GM12865 (cell line): ENCODE measurements around the gene TOM1.

ENCODE experiments used
- DNase-seq: peaks from one replicate; pipeline ENCODE4 v3.0.0; 2010; ENCODE audit warnings: low read depth
- H3K4me3 ChIP-seq: 2 replicates; pipeline ENCODE4 v1.5.1; 2011; ENCODE audit warnings: mild to moderate bottlenecking, low read depth, low read length, control low read depth
- CTCF ChIP-seq: IDR thresholded peaks from 2 replicates; pipeline ENCODE4 v1.5.1; 2011; ENCODE audit warnings: low read length, control low read depth, low read depth, inconsistent platforms; ENCODE audit not compliant: insufficient read depth; ENCODE audit errors: missing control alignments

TOM1 gene

DNA sequence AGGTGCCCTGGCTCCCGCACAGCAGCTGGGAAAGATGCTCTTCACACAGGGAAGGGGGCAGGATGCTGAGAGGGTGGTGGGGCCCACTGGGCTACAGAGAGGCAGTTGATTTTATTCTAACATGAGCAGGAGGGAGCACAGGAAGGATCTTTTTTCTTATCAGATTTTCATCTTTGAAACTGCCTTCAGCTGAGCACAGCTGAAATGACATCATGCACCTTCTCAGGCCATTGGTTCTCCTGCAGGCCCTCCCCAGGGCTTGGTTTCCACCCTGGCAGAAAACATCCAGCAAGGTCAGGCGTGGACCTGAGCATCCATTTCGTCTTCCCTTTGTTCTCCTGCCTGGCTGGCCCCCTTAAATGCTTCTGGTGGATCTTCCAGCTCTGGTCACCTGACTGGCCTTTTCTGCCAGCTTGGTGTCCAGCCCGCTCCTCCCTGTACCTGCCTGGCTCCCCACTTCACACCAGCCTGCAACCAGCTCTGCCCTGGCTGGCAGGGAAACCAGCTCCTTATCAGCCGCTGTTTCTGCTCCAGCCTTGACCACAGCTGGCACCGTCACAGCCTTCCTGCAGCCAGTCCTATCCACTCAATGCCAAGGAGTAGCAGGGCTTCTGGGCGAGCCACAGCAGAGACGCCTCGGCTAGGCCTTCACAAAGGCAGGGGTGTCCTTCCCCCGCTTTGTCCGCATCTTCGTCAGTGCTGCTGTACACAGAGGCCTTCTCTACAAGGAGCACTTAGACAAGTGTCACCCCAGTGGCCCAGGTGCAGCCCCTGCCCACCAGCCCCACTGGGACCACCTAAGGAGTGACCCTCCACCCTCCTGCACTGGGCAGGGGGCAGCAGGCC, 36.5 kb downstream of the TOM1 start:
- no peak for TF ChIP-seq CTCF
- H3K4me3 ChIP-seq = no peak overlapping the region
- no peak for DNase-seq

GRCh38 chr22:35337932-35338331, 38.2 kb downstream of the TOM1 start:
- no peak overlapping the region for H3K4me3 ChIP-seq
- peak; percentile 33 for TF ChIP-seq CTCF
- peak; percentile 45 for DNase-seq

- DNase-seq = no peak
- no peak overlapping the region for H3K4me3 ChIP-seq
- TF ChIP-seq CTCF = no peak
These were observed 41.6 kb downstream of the TOM1 start for GRCh38 chr22:35341090-35341874.

- no peak overlapping the region for H3K4me3 ChIP-seq
- DNase-seq = no peak
- TF ChIP-seq CTCF = no peak
These were observed 42.7 kb downstream of the TOM1 start for GRCh38 chr22:35342390-35342789.

DNA sequence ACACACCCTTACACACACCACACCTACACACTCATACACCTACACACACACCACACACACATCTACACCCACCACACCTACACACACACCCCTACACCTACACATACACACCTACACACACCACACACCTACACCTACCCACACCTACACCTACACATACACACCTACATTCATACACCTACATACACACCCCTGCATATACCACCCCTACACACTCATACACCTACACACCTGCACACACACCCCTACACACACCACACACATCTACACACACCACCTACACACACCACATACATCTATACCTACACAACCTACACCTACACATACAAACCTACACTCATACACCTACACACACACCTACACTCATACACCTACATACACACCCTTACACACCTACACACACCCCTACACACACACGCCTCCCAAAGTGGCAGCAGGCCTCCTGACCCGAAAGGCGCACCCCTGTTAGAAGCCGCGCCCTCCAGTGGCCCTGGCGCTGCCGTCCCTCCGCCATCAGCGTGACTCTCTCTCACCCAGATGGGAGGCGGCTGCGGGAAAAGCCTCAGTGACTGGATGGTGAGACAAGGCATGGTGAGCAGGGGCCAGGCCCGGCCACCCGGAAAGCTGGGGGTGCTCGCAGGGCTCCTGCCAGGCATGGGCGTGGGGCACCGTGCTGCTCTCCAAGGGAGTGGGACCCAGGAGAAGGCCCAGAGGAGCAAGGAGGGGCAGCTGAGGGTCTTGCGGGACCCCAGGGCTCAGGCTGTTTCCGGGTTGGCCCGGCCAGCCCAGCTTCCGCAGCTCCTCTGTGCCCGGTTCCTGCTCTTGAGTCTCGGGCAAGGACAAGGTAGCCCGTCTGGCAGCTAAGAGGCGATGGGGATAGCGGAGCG, 44.2 kb downstream of the TOM1 start:
- no peak for TF ChIP-seq CTCF
- no peak overlapping the region for H3K4me3 ChIP-seq
- DNase-seq = no peak

DNA sequence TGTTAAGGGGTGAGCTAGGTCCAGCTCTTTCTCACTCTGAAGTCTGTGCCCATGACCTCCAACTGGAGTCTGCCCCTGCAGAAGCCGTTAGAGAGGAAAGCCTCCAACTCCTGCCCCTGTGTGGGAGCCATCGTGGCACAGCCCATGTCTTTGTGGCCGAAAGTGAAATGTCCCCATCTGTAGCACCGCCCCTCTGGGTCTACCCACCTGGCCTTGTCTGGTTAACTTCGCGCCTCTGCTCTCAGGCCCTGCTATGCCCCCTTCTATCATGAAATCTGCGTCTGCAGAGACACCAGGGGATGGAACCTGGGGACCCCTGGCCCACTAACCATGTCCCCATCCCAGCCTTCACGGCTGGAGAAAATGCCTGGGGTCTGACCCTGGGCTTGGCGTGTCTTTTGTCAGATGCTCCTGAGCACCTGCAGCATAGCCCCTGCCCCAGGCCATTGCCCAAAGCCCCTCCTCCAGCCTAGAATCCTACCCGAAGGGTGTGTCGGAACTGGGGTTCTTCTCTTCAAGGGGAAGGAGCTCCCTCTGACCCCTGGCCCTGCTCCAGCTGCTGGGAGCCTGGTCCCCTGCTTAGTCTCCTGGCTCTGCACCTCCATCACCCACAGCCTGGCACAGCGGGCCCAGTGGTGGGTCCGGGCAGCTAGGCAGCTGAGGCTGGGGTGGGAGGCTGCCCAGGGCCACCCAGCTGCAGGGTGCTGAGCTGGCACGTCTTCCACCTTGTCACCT, 45.4 kb downstream of the TOM1 start:
- no peak overlapping the region for H3K4me3 ChIP-seq
- TF ChIP-seq CTCF = no peak
- DNase-seq = peak; percentile 74
